ENCODE data around the gene CYP4A22. TPM values are rescaled to one million over a fixed set of nuclear protein-coding genes. Genes with fewer than 3 reads are reported as not detected.
A peak's percentile ranks its signal among the peaks of the same experiment; 100 is the strongest.

Gene CYP4A22
- total and polyA plus RNA-seq, 9 of the 15 experiments (the other 6 are each of a cell fraction or from before 2014, with no cell fraction given): 0.07 TPM; not detected in 8

- TF ChIP-seq, protein P1, sequence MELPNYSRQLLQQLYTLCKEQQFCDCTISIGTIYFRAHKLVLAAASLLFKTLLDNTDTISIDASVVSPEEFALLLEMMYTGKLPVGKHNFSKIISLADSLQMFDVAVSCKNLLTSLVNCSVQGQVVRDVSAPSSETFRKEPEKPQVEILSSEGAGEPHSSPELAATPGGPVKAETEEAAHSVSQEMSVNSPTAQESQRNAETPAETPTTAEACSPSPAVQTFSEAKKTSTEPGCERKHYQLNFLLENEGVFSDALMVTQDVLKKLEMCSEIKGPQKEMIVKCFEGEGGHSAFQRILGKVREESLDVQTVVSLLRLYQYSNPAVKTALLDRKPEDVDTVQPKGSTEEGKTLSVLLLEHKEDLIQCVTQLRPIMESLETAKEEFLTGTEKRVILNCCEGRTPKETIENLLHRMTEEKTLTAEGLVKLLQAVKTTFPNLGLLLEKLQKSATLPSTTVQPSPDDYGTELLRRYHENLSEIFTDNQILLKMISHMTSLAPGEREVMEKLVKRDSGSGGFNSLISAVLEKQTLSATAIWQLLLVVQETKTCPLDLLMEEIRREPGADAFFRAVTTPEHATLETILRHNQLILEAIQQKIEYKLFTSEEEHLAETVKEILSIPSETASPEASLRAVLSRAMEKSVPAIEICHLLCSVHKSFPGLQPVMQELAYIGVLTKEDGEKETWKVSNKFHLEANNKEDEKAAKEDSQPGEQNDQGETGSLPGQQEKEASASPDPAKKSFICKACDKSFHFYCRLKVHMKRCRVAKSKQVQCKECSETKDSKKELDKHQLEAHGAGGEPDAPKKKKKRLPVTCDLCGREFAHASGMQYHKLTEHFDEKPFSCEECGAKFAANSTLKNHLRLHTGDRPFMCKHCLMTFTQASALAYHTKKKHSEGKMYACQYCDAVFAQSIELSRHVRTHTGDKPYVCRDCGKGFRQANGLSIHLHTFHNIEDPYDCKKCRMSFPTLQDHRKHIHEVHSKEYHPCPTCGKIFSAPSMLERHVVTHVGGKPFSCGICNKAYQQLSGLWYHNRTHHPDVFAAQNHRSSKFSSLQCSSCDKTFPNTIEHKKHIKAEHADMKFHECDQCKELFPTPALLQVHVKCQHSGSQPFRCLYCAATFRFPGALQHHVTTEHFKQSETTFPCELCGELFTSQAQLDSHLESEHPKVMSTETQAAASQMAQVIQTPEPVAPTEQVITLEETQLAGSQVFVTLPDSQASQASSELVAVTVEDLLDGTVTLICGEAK (IDR thresholded peaks at IDR 0.05): peak; percentile 79
- TF ChIP-seq, protein P1 (CRISPR knock-in tag; IDR thresholded peaks at IDR 0.05): no peak
- TF ChIP-seq ARID2 (IDR thresholded peaks at IDR 0.05) (peak; percentile 96), YY1 (IDR thresholded peaks at IDR 0.05; ENCODE audit: borderline replicate concordance in 1 of 3, control insufficient read depth in 1 of 3, extremely low read depth in 1 of 3, insufficient read depth in 3 of 3, insufficient read length in 1 of 3, insufficient replicate concordance in 2 of 3, low read depth in 1 of 3, low read length in 2 of 3) (peak in 2 of 3 experiments; percentile 57 to 72), RBM25 (IDR thresholded peaks at IDR 0.05; ENCODE audit: low read depth, low read length, severe bottlenecking) (no peak), TOE1 (IDR thresholded peaks at IDR 0.05; ENCODE audit: borderline replicate concordance) (peak; percentile 62; the same call in 1 of the 2 replicates), TOE1 (CRISPR knock-in tag; IDR thresholded peaks at IDR 0.05; ENCODE audit: borderline replicate concordance, low read depth) (no peak), HEY1 (CRISPR knock-in tag; IDR thresholded peaks at IDR 0.05; ENCODE audit: borderline replicate concordance) (peak; percentile 37; the same call in 1 of the 2 replicates), NCOR1 (IDR thresholded peaks at IDR 0.05) (peak; percentile 15; the same call in 1 of the 2 replicates)
- TF ChIP-seq, protein P2, sequence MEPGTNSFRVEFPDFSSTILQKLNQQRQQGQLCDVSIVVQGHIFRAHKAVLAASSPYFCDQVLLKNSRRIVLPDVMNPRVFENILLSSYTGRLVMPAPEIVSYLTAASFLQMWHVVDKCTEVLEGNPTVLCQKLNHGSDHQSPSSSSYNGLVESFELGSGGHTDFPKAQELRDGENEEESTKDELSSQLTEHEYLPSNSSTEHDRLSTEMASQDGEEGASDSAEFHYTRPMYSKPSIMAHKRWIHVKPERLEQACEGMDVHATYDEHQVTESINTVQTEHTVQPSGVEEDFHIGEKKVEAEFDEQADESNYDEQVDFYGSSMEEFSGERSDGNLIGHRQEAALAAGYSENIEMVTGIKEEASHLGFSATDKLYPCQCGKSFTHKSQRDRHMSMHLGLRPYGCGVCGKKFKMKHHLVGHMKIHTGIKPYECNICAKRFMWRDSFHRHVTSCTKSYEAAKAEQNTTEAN (CRISPR knock-in tag; IDR thresholded peaks at IDR 0.05): no peak
- TF ChIP-seq, protein P3, sequence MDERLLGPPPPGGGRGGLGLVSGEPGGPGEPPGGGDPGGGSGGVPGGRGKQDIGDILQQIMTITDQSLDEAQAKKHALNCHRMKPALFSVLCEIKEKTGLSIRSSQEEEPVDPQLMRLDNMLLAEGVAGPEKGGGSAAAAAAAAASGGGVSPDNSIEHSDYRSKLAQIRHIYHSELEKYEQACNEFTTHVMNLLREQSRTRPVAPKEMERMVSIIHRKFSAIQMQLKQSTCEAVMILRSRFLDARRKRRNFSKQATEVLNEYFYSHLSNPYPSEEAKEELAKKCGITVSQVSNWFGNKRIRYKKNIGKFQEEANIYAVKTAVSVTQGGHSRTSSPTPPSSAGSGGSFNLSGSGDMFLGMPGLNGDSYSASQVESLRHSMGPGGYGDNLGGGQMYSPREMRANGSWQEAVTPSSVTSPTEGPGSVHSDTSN (CRISPR knock-in tag; IDR thresholded peaks at IDR 0.05; ENCODE audit: low read depth): no peak
- TF ChIP-seq, protein P3 (tag; conservative IDR thresholded peaks at IDR 0.05; ENCODE audit: low read depth): peak; percentile 78
These were observed 42.1 kb downstream of the CYP4A22 start (continued) for GRCh38 chr1:47179017-47179987.

Measured in K562 (cell line).